HepG2 (cell line): Measurements from ENCODE around the gene CCDC85C. TPM values are rescaled to one million over a fixed set of nuclear protein-coding genes. Genes with fewer than 3 reads are reported as not detected.

Source experiments
- DDIT3 ChIP-seq: sonication (generic); formaldehyde crosslinking; IDR thresholded peaks from 2 replicates; pipeline ENCODE4 v1.4.0; 2020; ENCODE audit warnings: mild to moderate bottlenecking, missing genetic modification reagents
- GABPA ChIP-seq, 2 experiments: IDR thresholded peaks; 2 replicates each; pipeline ENCODE4 v1.6.1; 2011 to 2016; ENCODE audit warnings: low read depth in 2 of 2, low read length in 1 of 2, missing biosample characterization in 1 of 2, missing genetic modification characterization in 1 of 2
- HMGA1 ChIP-seq: sonication (generic); formaldehyde crosslinking; conservative IDR thresholded peaks from 2 replicates; pipeline ENCODE4 v1.4.0; 2020; ENCODE audit warnings: missing genetic modification reagents
- KDM4B ChIP-seq: sonication (generic); formaldehyde crosslinking; IDR thresholded peaks from 2 replicates; pipeline ENCODE4 v1.4.0; 2020; ENCODE audit warnings: missing genetic modification reagents
- MAZ ChIP-seq, 2 experiments: sonication (generic) in 1 of 2; formaldehyde crosslinking in 1 of 2; IDR thresholded peaks; 2 replicates each; pipeline versions ENCODE4 v1.5.0 to v1.6.1; 2012 to 2020; ENCODE audit warnings: low read depth in 2 of 2, mild to moderate bottlenecking in 2 of 2, borderline replicate concordance in 1 of 2, improper control_type of control experiment in 1 of 2, low read length in 1 of 2, missing genetic modification reagents in 1 of 2, moderate library complexity in 1 of 2
- RELA ChIP-seq: sonication (generic); formaldehyde crosslinking; IDR thresholded peaks from 2 replicates; pipeline ENCODE4 v1.4.0; 2020; ENCODE audit warnings: missing genetic modification reagents
- SOX6 ChIP-seq, 2 experiments: fragments of 450-650 bp in 1 of 2; sonication (generic) in 1 of 2; formaldehyde crosslinking in 1 of 2; IDR thresholded peaks; 2 replicates each; pipeline versions ENCODE4 v1.4.0 to v1.6.1; 2017 to 2020; ENCODE audit warnings: antibody characterized with exemption in 1 of 2, mild to moderate bottlenecking in 1 of 2, missing genetic modification reagents in 1 of 2
- TCF12 ChIP-seq, 2 experiments: fragments of 450-650 bp in 1 of 2; sonication (generic) in 1 of 2; formaldehyde crosslinking in 1 of 2; IDR thresholded peaks; 2 replicates each; pipeline versions ENCODE4 v1.6.1 to v1.8.0; 2017 to 2022; ENCODE audit warnings: antibody characterized with exemption in 1 of 2, mild to moderate bottlenecking in 1 of 2, missing genetic modification reagents in 1 of 2, moderate library complexity in 1 of 2
- TP53 ChIP-seq: sonication (generic); formaldehyde crosslinking; conservative IDR thresholded peaks from 2 replicates; pipeline ENCODE4 v1.4.0; 2020; ENCODE audit warnings: missing genetic modification reagents
- ZBTB26 ChIP-seq: IDR thresholded peaks from 2 replicates; pipeline ENCODE4 v1.6.1; 2016; ENCODE audit warnings: missing compliant biosample characterization, missing genetic modification reagents, borderline replicate concordance
- ZNF232 ChIP-seq: sonication (generic); formaldehyde crosslinking; IDR thresholded peaks from 2 replicates; pipeline ENCODE4 v1.4.0; 2020; ENCODE audit warnings: missing genetic modification reagents, borderline replicate concordance
- ZNF746 ChIP-seq: sonication (generic); formaldehyde crosslinking; IDR thresholded peaks from 2 replicates; pipeline ENCODE4 v1.8.0; 2022; ENCODE audit warnings: mild to moderate bottlenecking, missing genetic modification reagents
- ZSCAN30 ChIP-seq: sonication (generic); formaldehyde crosslinking; IDR thresholded peaks from 2 replicates; pipeline ENCODE4 v1.5.0; 2020; ENCODE audit warnings: mild to moderate bottlenecking, missing genetic modification reagents
- polyA plus RNA-seq, 8 experiments: library from polyadenylated mRNA; depleted of rRNA in 3 of 8; stranded (reverse) in 7 of 8; unstranded in 1 of 8; fragments of >200 nt; fragmentation: Illumina TruSeq in 4 of 8; extraction: Trizol in 4 of 8; gene quantifications; 2 replicates each; pipeline versions ENCODE4 v1.2.1 to v1.2.3, GENCODE V29; 2011 to 2016; ENCODE audit warnings: low read depth in 4 of 8, missing spikeins in 1 of 8, mixed read lengths in 1 of 8; ENCODE audit not compliant: insufficient read depth in 1 of 8
- total RNA-seq, 5 experiments: library from RNA; depleted of rRNA; stranded (reverse); fragments of >200 nt; fragmentation: Illumina TruSeq; extraction: Trizol; gene quantifications; 2 replicates each; pipeline ENCODE4 v1.2.3, GENCODE V29; 2016; ENCODE audit warnings: low read depth in 1 of 5
- TF ChIP-seq, protein P1 (sequence below): IDR thresholded peaks from 2 replicates; pipeline ENCODE4 v1.6.1; 2016; ENCODE audit warnings: low read depth, control low read depth
- TF ChIP-seq, protein P2 (sequence below): sonication (generic); formaldehyde crosslinking; IDR thresholded peaks from 2 replicates; pipeline ENCODE4 v1.4.0; 2020; ENCODE audit warnings: missing genetic modification reagents
- TF ChIP-seq, protein P3 (sequence below): sonication (generic); formaldehyde crosslinking; IDR thresholded peaks from 2 replicates; pipeline ENCODE4 v1.8.1; 2023; ENCODE audit warnings: mild to moderate bottlenecking, inconsistent platforms, moderate library complexity, missing genetic modification reagents, borderline replicate concordance
- TF ChIP-seq, protein P4 (sequence below): IDR thresholded peaks from 2 replicates; pipeline ENCODE4 v1.6.1; 2016; ENCODE audit warnings: low read depth
- TF ChIP-seq, protein P5 (sequence below): sonication (generic); formaldehyde crosslinking; IDR thresholded peaks from 2 replicates; pipeline ENCODE4 v1.4.0; 2020; ENCODE audit warnings: missing genetic modification reagents, borderline replicate concordance

Gene CCDC85C
- total and polyA plus RNA-seq, 2 of the 13 experiments (the other 11 are each of a cell fraction or from before 2014, with no cell fraction given): 18.8 to 43.8 TPM

GRCh38 chr14:99604278-99604765 lies 315 bp upstream of the CCDC85C start (continued):
- TF ChIP-seq ZBTB26 (CRISPR knock-in tag) (no peak), SOX6 (IDR thresholded peaks at IDR 0.05) (no peak), SOX6 (CRISPR knock-in tag; IDR thresholded peaks at IDR 0.05) (no peak), GABPA (IDR thresholded peaks at IDR 0.05; ENCODE audit: low read depth, low read length) (no peak), GABPA (CRISPR knock-in tag; IDR thresholded peaks at IDR 0.05; ENCODE audit: low read depth) (no peak), HMGA1 (CRISPR knock-in tag) (no peak), ZSCAN30 (CRISPR knock-in tag) (no peak), MAZ (IDR thresholded peaks at IDR 0.05; ENCODE audit: borderline replicate concordance, low read depth, low read length) (peak; percentile 90), MAZ (CRISPR knock-in tag; IDR thresholded peaks at IDR 0.05; ENCODE audit: low read depth) (peak; percentile 70; the same call in 1 of the 2 replicates), ZNF232 (CRISPR knock-in tag) (no peak), TCF12 (IDR thresholded peaks at IDR 0.05) (no peak), TCF12 (CRISPR knock-in tag; IDR thresholded peaks at IDR 0.05) (no peak), ZNF746 (CRISPR knock-in tag) (no peak), KDM4B (CRISPR knock-in tag) (no peak), TP53 (no peak), RELA (CRISPR knock-in tag) (no peak), DDIT3 (no peak)
- TF ChIP-seq, protein P1, sequence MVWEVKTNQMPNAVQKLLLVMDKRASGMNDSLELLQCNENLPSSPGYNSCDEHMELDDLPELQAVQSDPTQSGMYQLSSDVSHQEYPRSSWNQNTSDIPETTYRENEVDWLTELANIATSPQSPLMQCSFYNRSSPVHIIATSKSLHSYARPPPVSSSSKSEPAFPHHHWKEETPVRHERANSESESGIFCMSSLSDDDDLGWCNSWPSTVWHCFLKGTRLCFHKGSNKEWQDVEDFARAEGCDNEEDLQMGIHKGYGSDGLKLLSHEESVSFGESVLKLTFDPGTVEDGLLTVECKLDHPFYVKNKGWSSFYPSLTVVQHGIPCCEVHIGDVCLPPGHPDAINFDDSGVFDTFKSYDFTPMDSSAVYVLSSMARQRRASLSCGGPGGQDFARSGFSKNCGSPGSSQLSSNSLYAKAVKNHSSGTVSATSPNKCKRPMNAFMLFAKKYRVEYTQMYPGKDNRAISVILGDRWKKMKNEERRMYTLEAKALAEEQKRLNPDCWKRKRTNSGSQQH: no peak
- TF ChIP-seq, protein P2, sequence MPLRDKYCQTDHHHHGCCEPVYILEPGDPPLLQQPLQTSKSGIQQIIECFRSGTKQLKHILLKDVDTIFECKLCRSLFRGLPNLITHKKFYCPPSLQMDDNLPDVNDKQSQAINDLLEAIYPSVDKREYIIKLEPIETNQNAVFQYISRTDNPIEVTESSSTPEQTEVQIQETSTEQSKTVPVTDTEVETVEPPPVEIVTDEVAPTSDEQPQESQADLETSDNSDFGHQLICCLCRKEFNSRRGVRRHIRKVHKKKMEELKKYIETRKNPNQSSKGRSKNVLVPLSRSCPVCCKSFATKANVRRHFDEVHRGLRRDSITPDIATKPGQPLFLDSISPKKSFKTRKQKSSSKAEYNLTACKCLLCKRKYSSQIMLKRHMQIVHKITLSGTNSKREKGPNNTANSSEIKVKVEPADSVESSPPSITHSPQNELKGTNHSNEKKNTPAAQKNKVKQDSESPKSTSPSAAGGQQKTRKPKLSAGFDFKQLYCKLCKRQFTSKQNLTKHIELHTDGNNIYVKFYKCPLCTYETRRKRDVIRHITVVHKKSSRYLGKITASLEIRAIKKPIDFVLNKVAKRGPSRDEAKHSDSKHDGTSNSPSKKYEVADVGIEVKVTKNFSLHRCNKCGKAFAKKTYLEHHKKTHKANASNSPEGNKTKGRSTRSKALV: no peak
- TF ChIP-seq, protein P3, sequence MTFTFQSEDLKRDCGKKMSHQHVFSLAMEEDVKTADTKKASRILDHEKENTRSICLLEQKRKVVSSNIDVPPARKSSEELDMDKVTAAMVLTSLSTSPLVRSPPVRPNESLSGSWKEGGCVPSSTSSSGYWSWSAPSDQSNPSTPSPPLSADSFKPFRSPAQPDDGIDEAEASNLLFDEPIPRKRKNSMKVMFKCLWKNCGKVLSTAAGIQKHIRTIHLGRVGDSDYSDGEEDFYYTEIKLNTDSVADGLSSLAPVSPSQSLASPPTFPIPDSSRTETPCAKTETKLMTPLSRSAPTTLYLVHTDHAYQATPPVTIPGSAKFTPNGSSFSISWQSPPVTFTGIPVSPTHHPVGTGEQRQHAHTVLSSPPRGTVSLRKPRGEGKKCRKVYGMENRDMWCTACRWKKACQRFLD: no peak
- TF ChIP-seq, protein P4, sequence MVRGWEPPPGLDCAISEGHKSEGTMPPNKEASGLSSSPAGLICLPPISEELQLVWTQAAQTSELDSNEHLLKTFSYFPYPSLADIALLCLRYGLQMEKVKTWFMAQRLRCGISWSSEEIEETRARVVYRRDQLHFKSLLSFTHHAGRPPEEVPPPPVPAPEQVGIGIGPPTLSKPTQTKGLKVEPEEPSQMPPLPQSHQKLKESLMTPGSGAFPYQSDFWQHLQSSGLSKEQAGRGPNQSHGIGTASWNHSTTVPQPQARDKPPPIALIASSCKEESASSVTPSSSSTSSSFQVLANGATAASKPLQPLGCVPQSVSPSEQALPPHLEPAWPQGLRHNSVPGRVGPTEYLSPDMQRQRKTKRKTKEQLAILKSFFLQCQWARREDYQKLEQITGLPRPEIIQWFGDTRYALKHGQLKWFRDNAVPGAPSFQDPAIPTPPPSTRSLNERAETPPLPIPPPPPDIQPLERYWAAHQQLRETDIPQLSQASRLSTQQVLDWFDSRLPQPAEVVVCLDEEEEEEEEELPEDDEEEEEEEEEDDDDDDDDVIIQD (CRISPR knock-in tag): no peak
- TF ChIP-seq, protein P5, sequence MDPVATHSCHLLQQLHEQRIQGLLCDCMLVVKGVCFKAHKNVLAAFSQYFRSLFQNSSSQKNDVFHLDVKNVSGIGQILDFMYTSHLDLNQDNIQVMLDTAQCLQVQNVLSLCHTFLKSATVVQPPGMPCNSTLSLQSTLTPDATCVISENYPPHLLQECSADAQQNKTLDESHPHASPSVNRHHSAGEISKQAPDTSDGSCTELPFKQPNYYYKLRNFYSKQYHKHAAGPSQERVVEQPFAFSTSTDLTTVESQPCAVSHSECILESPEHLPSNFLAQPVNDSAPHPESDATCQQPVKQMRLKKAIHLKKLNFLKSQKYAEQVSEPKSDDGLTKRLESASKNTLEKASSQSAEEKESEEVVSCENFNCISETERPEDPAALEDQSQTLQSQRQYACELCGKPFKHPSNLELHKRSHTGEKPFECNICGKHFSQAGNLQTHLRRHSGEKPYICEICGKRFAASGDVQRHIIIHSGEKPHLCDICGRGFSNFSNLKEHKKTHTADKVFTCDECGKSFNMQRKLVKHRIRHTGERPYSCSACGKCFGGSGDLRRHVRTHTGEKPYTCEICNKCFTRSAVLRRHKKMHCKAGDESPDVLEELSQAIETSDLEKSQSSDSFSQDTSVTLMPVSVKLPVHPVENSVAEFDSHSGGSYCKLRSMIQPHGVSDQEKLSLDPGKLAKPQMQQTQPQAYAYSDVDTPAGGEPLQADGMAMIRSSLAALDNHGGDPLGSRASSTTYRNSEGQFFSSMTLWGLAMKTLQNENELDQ (CRISPR knock-in tag): no peak
